Erythroblast (primary cell): ENCODE measurements around the gene PTPRM.

Experiments used
- DNase-seq, 2 experiments: peaks; one replicate each; lab custom pipeline; 2025; lab: John Stamatoyannopoulos, UW
- GATA1 ChIP-seq: IDR thresholded peaks from 2 replicates; pipeline ENCODE4 v1.6.1; 2011; ENCODE audit warnings: low read depth, mild to moderate bottlenecking, control low read depth, low read length, moderate library complexity
- POLR2A ChIP-seq: IDR thresholded peaks from 2 replicates; pipeline ENCODE4 v1.6.1; 2011; ENCODE audit warnings: mild to moderate bottlenecking, low read length

PTPRM gene

DNA sequence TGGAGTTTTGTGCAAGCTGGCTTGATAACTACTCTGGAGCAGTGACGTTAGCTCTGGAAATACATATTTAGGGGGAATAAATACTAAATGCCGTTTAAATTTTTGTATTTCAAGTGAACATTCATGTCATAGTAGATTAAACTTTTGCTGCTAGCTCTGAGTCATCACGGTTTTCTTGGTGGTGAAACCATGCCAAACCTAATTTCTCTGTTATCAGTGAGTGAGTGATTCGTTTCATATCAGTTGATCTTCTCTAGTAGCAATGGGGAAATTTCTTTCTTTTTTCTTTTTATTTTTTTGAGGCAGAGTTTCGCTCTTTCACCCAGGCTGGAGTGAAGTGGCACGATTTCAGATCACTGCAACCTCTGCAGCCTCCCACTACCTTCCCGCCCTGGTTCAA lies 211.1 kb downstream of the PTPRM start:
- DNase-seq, result no peak
- TF ChIP-seq POLR2A (no peak), GATA1 (no peak)

DNA sequence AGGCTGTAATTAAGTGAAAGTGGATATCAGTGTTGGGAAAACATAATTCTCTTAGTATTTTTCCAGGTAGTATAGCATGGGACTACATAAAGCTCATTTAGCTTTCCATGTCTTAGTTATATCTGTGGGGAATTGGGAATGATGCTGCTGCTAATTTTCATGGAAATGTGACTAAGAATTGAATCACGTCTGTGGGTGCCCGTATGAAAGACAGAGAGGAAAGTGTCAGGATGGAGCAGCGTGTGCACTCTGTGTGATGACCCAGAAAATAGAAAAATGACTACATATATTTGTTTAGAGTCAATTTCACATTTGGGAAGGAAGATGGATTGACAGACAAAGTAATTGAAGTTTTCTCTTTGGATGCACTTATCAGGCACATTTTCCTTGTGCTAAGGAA lies 212.1 kb downstream of the PTPRM start:
- TF ChIP-seq POLR2A (no peak), GATA1 (no peak)
- DNase-seq, result no peak

DNA sequence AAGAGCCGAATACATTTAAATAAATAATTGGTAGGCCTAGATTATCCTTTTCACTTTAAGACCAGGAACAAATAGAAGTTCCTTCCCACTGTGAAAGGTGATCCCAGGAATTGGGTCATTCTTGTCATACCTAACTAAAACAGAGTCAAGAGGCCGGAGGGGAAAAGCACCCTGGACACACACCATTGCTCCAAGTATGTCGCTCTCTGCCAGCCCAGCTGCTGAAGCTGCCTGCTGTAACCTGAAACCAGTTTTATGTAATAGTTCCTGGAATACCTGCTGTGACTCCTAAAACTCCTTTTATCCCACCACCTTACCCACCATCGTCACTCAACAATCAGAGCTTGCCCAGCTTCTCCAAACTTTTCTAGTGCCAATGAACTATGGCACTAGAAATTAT lies 217.1 kb downstream of the PTPRM start:
- no peak for DNase-seq

DNA sequence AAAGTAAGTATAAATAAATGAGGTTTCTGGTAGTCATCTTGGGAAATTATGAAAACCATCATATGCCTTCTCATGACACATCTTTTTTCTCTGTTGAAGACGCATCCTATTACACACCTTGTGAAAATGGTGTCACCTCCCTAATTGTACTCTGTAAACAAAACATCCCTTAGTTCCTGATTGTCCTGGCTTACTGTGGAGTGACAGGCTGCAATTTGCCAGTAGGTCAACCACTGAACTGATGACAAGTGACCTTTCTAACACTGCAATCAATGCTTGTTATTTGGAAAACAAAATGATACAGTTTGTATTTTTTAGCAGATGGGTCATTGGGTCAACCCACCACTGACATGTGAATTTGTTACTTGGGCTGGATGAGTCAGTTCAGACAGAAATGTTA lies 219.5 kb downstream of the PTPRM start:
- TF ChIP-seq GATA1, result no peak
- no peak for TF ChIP-seq POLR2A
- no peak for DNase-seq

More for the DNA sequence above, 217.1 kb downstream of the PTPRM start:
- TF ChIP-seq POLR2A (no peak), GATA1 (no peak)

DNA sequence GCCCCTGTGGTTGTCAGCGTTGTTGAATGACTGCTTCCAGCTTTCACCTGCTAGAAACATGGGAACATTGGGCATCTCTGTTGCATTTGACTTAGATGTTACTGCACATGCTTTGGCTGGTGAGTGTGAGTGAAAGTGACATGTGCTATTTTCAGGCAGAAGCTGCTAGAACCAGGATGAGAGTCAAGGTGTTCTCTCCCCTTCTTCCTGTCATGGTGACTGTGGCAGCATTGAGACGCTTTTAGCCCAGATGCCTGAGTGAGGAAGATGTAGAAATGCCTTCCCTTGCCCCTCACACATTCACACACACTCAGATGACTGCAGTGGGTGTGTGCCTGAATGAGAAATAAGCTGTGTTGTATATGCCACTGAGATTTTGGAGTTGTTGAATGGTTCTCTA lies 220.2 kb downstream of the PTPRM start:
- TF ChIP-seq POLR2A, result no peak
- no peak for TF ChIP-seq GATA1
- no peak for DNase-seq

DNA sequence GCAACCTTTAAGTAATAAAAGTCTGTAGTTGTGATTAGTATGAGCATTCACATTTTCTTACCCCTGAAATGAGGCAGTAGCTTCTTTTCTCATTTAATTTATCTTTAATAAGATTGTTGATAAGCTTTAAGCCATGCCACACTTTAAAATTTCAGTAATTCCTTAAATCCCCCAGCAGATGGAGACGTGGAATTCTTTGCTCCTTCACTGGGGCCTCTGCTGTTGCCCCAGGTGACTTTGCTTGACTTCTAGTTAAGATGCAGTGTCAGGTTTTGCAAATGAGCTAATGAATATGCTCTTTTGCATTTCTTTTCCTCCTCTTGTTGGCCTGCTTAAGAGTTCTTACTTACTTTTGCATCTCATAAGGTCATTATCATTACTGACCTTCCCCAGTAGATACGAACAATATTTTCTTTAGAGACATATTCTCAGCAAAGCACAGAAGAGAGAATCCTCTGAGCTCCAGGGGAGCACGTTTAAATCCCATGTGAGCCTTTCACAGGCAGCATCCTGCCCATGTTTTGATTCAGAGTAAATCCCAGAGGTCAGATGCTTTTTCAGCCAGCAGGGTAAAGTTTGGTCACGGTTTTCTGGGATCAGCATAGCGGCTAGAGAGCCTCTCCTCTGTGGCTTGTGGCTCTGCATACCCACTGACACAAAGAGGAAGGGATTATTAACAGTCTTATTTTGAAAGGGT lies 222.9 kb downstream of the PTPRM start:
- DNase-seq, result no peak
- TF ChIP-seq GATA1, result no peak
- no peak for TF ChIP-seq POLR2A

DNA sequence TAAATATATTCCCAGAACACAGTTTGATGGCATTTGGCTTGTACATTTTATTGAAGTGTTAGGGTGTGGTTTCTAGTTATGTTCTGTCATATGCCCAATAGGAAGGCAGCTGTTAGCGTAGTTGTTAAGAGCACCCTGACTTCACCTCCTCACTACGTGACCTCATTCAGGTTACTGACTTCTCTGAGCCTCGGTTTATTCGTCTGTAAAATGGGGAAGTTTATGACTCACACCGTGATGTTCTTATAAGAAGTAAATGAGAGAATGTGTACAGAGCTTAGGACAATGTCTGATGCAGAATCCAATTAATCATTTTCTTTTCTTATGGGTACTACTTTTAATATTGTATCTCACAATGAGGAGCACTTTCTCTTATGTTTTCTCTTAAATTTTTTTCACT lies 226.0 kb downstream of the PTPRM start:
- TF ChIP-seq GATA1 (no peak), POLR2A (no peak)
- no peak for DNase-seq

DNA sequence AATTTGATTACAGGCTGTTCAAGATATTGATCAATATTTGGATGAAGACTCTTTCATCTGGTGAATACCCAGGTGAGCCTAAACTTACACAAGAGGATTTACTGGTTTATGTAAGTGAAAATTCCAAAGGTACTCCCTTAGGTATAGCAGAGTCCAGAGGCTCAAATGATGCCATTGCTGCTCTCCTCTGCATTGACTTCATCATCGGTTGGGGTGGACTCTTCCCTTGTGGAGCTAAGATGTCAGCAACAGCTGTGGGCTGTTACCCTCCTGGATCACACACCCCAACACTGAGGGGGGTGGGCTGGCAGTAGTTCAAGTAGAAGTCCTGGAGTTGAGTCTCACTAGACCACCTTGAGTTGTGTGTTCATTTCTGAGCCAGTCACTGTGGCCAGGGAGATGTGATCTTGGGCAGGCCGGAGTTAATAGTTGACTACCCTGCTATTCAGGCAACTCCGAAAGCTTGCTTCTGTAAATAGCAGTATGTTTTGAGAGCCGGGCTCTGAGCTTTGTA lies 236.9 kb downstream of the PTPRM start:
- no peak for DNase-seq

DNA sequence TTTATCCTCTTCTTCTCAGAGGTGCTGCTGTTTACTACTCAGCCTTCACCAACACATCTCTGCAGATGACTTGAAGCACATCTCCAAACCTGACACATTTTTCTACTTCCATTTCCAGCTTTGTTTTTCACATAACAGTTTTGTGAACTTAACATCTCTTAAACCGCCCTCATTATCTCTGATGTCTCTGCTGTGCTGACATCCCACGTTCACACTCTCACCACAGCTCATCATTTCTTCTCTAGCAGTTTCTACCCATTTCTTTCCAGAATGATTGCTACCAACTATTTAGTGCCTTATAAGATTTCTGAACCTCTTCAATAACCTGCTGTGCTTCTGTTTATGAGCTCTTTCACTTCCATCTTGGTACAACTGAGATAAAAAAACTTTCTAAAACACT lies 238.0 kb downstream of the PTPRM start:
- no peak for DNase-seq
- no peak for TF ChIP-seq POLR2A
- TF ChIP-seq GATA1, result no peak

More for the DNA sequence above, 236.9 kb downstream of the PTPRM start:
- no peak for TF ChIP-seq POLR2A

DNA sequence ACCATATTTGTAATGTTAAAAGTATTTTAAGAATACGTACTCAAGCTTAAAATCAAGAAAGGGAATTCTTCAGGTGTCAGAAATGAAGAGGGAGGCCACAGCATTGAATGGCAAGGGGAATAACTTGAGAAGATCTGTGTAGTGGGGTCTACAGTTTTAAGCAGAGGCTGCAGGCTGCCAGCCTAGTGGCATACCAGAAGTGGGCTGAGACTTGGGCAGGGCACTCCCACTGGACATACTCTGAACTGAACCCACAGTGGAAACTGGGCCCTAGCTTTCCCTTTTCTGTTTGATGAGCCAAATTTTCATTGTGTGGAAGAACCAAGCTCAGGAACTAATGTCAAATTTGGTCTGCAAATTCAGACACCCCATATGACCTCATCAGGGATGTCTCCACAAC lies 238.8 kb downstream of the PTPRM start:
- TF ChIP-seq POLR2A (no peak), GATA1 (no peak)
- no peak for DNase-seq

DNA sequence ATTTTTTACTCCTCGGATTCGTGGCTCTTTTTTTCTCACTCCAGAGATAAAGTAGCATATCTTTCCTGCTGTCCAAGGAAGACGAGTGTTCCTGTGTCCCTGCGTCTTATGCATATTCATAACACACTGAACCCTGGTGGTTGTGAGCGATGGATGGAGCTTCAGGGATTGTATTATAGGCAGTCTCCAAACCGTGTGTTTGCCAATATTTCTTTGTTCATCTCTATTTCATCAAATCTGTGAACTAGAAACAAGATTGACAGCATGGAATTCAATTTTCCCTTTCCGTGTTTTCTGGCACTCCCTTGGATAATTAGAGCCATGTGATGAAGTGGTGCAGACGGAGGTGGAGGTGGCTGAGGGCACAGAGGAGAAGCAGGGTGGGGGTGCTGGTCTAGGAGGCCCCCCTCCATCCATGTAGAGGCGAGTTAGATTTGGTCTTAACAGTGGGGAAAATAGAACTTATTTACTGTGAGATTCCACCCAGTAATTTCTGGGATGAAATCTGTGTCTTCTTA lies 240.9 kb downstream of the PTPRM start:
- TF ChIP-seq POLR2A, result no peak
- no peak for TF ChIP-seq GATA1
- no peak for DNase-seq

DNA sequence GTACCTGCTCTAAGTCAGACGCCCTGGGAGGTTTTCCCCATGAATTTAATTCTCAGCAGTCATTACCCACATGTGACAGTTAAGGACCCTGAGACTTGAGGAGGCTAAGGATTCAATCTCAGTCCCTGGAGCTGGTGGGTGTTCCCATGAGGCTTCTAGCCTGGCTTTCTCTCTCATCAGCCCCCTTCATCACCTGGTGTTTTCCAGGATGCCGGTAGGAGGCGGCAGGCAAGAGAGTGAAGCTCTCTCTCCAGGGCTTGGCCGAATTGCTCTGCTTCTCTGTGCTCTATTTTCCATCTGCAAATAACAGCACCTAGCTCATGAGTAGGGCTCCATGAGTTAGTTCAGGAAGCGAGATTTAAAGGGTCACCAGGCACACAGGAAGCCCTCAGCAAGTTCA lies 241.9 kb downstream of the PTPRM start:
- no peak for DNase-seq
- TF ChIP-seq POLR2A, result no peak
- no peak for TF ChIP-seq GATA1

DNA sequence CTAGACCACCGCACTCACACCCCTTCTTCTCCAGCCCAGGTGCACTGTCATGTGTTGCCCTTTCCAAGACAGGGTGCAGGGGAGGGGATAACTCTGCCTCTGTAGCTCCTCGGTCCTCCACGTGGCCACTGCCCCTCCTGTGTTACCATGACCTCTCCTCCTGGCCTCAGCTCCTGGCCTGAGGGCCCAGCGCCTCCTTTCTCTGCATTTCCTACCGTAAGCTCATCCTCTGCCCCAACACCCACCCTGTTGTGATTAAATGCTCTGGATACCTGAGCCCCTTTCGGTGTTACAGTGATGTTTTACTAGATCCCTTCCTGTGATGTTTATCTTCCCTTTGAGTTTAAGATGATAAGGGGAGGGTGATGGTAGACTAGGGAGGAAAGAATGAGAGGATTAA lies 242.3 kb downstream of the PTPRM start:
- no peak for TF ChIP-seq POLR2A
- TF ChIP-seq GATA1, result no peak

DNA sequence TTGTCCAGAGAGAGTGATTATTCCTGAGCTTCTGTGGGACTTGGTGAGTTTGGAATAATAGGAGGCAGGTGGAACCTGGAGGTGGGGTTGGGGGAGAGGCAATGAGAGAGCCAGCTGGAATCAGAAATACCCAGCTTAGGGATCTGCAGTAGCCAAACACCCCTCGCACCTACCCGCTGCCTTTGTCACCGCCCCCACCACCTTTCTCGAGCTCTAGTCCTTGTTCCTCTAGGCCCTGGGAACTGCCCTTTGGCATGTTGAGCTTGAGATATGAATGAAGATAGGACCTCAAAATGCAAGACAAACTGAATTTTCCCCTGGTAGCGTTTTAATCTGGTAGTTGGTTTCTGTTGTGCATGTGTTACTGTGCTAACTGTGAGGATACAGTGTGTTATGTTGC lies 242.9 kb downstream of the PTPRM start:
- no peak for DNase-seq
- TF ChIP-seq GATA1 (no peak), POLR2A (no peak)

More for the DNA sequence above, 242.3 kb downstream of the PTPRM start:
- no peak for DNase-seq

DNA sequence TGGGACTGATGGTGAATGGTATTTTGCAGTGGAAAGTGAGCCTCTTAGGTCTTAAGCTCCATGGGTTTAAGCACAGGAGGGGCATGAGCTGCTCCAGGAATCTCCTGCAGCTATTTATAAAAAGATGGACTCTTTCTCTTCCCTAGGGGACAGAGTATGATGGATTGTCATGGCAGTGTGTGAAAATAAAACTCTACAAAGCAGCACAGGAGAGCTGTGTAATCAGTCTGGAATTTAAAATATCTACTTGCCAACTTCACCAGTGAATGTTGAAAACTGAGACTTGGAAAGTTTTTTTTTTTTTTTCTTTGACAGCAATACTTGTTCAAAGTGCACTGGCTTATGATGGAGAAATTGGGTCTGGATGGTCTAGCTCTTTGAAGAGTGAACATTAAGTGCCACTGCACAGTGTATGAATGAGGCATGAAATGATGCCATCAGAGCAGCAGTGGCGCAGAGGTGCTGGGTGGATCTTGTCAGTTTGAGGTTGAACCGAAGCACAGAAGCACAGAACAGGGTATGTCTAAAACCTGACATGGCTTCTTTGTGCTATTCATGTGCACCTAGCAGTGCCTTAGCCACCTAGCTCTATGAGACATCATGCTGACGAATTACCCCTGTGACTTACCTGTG lies 245.4 kb downstream of the PTPRM start:
- TF ChIP-seq POLR2A, result no peak
- no peak for TF ChIP-seq GATA1
- DNase-seq, result no peak
